HepG2 (cell line): ENCODE results near the gene STAT6. TPM values are rescaled to one million over a fixed set of nuclear protein-coding genes. Genes with fewer than 3 reads are reported as not detected.

Source experiments
- ATAC-seq: fragments of 200-7000 bp; cut with Tn5 transposase; 3 replicates; pipeline ENCODE4 v1.9.1; 2020; ENCODE audit warnings: mild to moderate bottlenecking, moderate library complexity
- BruUV-seq: library from RNA; stranded (reverse); fragments of 400-500 nt; replicated peaks from 2 replicates; lab custom pipeline; 2021; lab: Mats Ljungman, UMichigan
- CTCF ChIA-PET: fragments of 300-600 bp; formaldehyde crosslinking; extraction: SDS; loops from one replicate; lab custom pipeline; 2021; ENCODE audit warnings: low total read pairs, inconsistent platforms, low intra/inter-chr PET ratio; lab: Yijun Ruan, JAX
- POLR2A ChIA-PET: fragments of 350-600 bp; sonication (Branson Sonifier 250); formaldehyde crosslinking; loops from one replicate; lab custom pipeline; 2020; ENCODE audit warnings: antibody characterized with exemption, inconsistent platforms; lab: Yijun Ruan, JAX
- DNase-seq: peaks from one replicate; pipeline ENCODE4 v3.0.0-alpha.2; 2015; ENCODE audit warnings: low spot score
- FAIRE-seq: peaks from 3 replicates; lab custom pipeline; 2011; peaks lifted over from hg19 to GRCh38; lab: Jason Lieb, UNC
- H2AFZ ChIP-seq: one replicate; pipeline ENCODE4 v1.6.1; 2011; ENCODE audit warnings: low read length, inconsistent platforms
- H3K27ac ChIP-seq: fragments of 300-600 bp; 3 replicates; pipeline ENCODE4 v1.8.0; 2011; ENCODE audit warnings: mixed run types, mild to moderate bottlenecking, mixed read lengths, low read length, inconsistent platforms; ENCODE audit not compliant: insufficient read depth; ENCODE audit errors: extremely low read length
- H3K27me3 ChIP-seq, 2 experiments: fragments of 200-600 bp in 1 of 2; 2 replicates in 1 of 2; 3 replicates in 1 of 2; pipeline versions ENCODE4 v1.6.0 to v1.8.0; 2011; ENCODE audit warnings: low read length in 2 of 2, mild to moderate bottlenecking in 2 of 2, moderate library complexity in 2 of 2, inconsistent platforms in 1 of 2; ENCODE audit not compliant: insufficient read depth in 2 of 2, control insufficient read depth in 1 of 2
- H3K36me3 ChIP-seq, 2 experiments: fragments of 200-600 bp in 1 of 2; replicated peaks in 1 of 2; 2 replicates in 1 of 2; 3 replicates in 1 of 2; pipeline versions ENCODE4 v1.5.1 to v1.8.0; 2011; ENCODE audit warnings: low read length in 2 of 2, inconsistent platforms in 1 of 2; ENCODE audit not compliant: insufficient read depth in 2 of 2, control insufficient read depth in 1 of 2
- H3K4me1 ChIP-seq: 2 replicates; pipeline ENCODE4 v1.5.1; 2012; ENCODE audit warnings: low read length, inconsistent platforms; ENCODE audit not compliant: insufficient read depth
- H3K4me2 ChIP-seq: 2 replicates; pipeline ENCODE4 v1.6.0; 2011; ENCODE audit warnings: low read depth, low read length, inconsistent platforms
- H3K4me3 ChIP-seq, 3 experiments: fragments of 200-600 bp in 1 of 3; sonication (generic), shearing (Covaris generic) in 1 of 3; replicated peaks in 1 of 3; 2 replicates each; pipeline ENCODE4 v1.5.1; 2011 to 2016; ENCODE audit warnings: low read length in 3 of 3, inconsistent platforms in 2 of 3, low read depth in 2 of 3, mild to moderate bottlenecking in 2 of 3, control low read depth in 1 of 3, mixed read lengths in 1 of 3; ENCODE audit not compliant: insufficient read depth in 1 of 3
- H3K79me2 ChIP-seq: one replicate; pipeline ENCODE4 v1.6.1; 2011; ENCODE audit warnings: low read length, inconsistent platforms; ENCODE audit not compliant: insufficient read depth
- H3K9ac ChIP-seq: 2 replicates; pipeline ENCODE4 v1.6.0; 2011; ENCODE audit warnings: mild to moderate bottlenecking, low read depth, low read length, inconsistent platforms; ENCODE audit not compliant: insufficient read depth
- H3K9me3 ChIP-seq: 2 replicates; pipeline ENCODE4 v1.5.1; 2012; ENCODE audit warnings: mild to moderate bottlenecking, low read length
- H4K20me1 ChIP-seq: 2 replicates; pipeline ENCODE4 v1.6.0; 2011; ENCODE audit warnings: inconsistent platforms, mild to moderate bottlenecking, low read length, moderate library complexity; ENCODE audit not compliant: insufficient read depth
- AGO1 ChIP-seq: fragments of 200-400 bp; formaldehyde crosslinking; IDR thresholded peaks from 2 replicates; pipeline ENCODE4 v1.6.1; 2017; ENCODE audit warnings: mild to moderate bottlenecking, low read depth, low read length, moderate library complexity; ENCODE audit not compliant: poor library complexity, severe bottlenecking
- CREM ChIP-seq, 2 experiments: sonication (generic) in 1 of 2; formaldehyde crosslinking in 1 of 2; IDR thresholded peaks; 2 replicates each; pipeline versions ENCODE4 v1.4.0 to v1.6.1; 2016 to 2020; ENCODE audit warnings: antibody characterized with exemption in 1 of 2, mild to moderate bottlenecking in 1 of 2, missing genetic modification reagents in 1 of 2
- HDAC2 ChIP-seq: sonication (generic); formaldehyde crosslinking; IDR thresholded peaks from 2 replicates; pipeline ENCODE4 v1.4.0; 2020; ENCODE audit warnings: missing genetic modification reagents
- KLF16 ChIP-seq, 2 experiments: sonication (generic) in 1 of 2; formaldehyde crosslinking in 1 of 2; IDR thresholded peaks; 2 replicates each; pipeline versions ENCODE4 v1.6.1 to v1.8.0; 2016 to 2023; ENCODE audit warnings: missing genetic modification reagents in 2 of 2, missing compliant biosample characterization in 1 of 2
- NFIB ChIP-seq: sonication (generic); formaldehyde crosslinking; IDR thresholded peaks from 2 replicates; pipeline ENCODE4 v1.9.0; 2021; ENCODE audit warnings: missing genetic modification reagents, mild to moderate bottlenecking, borderline replicate concordance
- NFRKB ChIP-seq: fragments of 450-650 bp; IDR thresholded peaks from 2 replicates; pipeline ENCODE4 v1.6.1; 2017
- RCOR2 ChIP-seq: IDR thresholded peaks from 2 replicates; pipeline ENCODE4 v1.6.1; 2016; ENCODE audit warnings: missing biosample characterization, missing genetic modification reagents
- SYNCRIP ChIP-seq: fragments of 200-400 bp; formaldehyde crosslinking; IDR thresholded peaks from 2 replicates; pipeline ENCODE4 v1.6.1; 2018; ENCODE audit warnings: mild to moderate bottlenecking, low read depth, low read length; ENCODE audit not compliant: insufficient read depth
- ZNF207 ChIP-seq: fragments of 450-650 bp; IDR thresholded peaks from 2 replicates; pipeline ENCODE4 v1.6.1; 2016; ENCODE audit warnings: antibody characterized with exemption, borderline replicate concordance
- ZNF629 ChIP-seq: sonication (generic); formaldehyde crosslinking; conservative IDR thresholded peaks from 2 replicates; pipeline ENCODE4 v1.5.0; 2020; ENCODE audit warnings: missing genetic modification reagents
- WGBS: methylation state at CpG from one replicate; pipeline ENCODE4 v1.1.6; 2017; ENCODE audit warnings: low lambda C conversion rate; 5-methylcytosine and 5-hydroxymethylcytosine counted together
- in situ Hi-C: cut with HindIII; loops from 2 replicates; pipeline ENCODE4 v1.10.0; 2017; ENCODE audit warnings: low pct_unique_long_range_greater_than_20kb; ENCODE audit not compliant: extremely low pct_ligation_motif_present
- intact Hi-C: fragments of 100-400 bp; cut with micrococcal nuclease; formaldehyde crosslinking; loops from one replicate; pipeline ENCODE4 v1.10.0; 2022; ENCODE audit not compliant: unreplicated experiment
- polyA plus RNA-seq, 8 experiments: library from polyadenylated mRNA; depleted of rRNA in 3 of 8; stranded (reverse) in 7 of 8; unstranded in 1 of 8; fragments of >200 nt; fragmentation: Illumina TruSeq in 4 of 8; extraction: Trizol in 4 of 8; gene quantifications; 2 replicates each; pipeline versions ENCODE4 v1.2.1 to v1.2.3, GENCODE V29; 2011 to 2016; ENCODE audit warnings: low read depth in 4 of 8, missing spikeins in 1 of 8, mixed read lengths in 1 of 8; ENCODE audit not compliant: insufficient read depth in 1 of 8
- total RNA-seq, 5 experiments: library from RNA; depleted of rRNA; stranded (reverse); fragments of >200 nt; fragmentation: Illumina TruSeq; extraction: Trizol; gene quantifications; 2 replicates each; pipeline ENCODE4 v1.2.3, GENCODE V29; 2016; ENCODE audit warnings: low read depth in 1 of 5
- TF ChIP-seq, protein P1 (sequence below): sonication (generic); formaldehyde crosslinking; IDR thresholded peaks from 2 replicates; pipeline ENCODE4 v1.8.0; 2022; ENCODE audit warnings: missing genetic modification reagents, low read depth, mild to moderate bottlenecking, borderline replicate concordance
- TF ChIP-seq, protein P2 (sequence below): sonication (generic); formaldehyde crosslinking; conservative IDR thresholded peaks from 2 replicates; pipeline ENCODE4 v1.4.0; 2020; ENCODE audit warnings: missing genetic modification reagents
- TF ChIP-seq, protein P3 (sequence below): sonication (generic); formaldehyde crosslinking; conservative IDR thresholded peaks from 2 replicates; pipeline ENCODE4 v1.8.1; 2023; ENCODE audit warnings: missing genetic modification reagents
- TF ChIP-seq, protein P4 (sequence below): sonication (generic); formaldehyde crosslinking; IDR thresholded peaks from 2 replicates; pipeline ENCODE4 v1.4.0; 2020; ENCODE audit warnings: missing genetic modification reagents
- TF ChIP-seq, protein P5 (sequence below): sonication (generic); formaldehyde crosslinking; IDR thresholded peaks from 2 replicates; pipeline ENCODE4 v1.5.0; 2020; ENCODE audit warnings: missing genetic modification reagents

Gene STAT6
- total and polyA plus RNA-seq, 2 of the 13 experiments (the other 11 are each of a cell fraction or from before 2014, with no cell fraction given), result 28.0 to 62.2 TPM

DNA sequence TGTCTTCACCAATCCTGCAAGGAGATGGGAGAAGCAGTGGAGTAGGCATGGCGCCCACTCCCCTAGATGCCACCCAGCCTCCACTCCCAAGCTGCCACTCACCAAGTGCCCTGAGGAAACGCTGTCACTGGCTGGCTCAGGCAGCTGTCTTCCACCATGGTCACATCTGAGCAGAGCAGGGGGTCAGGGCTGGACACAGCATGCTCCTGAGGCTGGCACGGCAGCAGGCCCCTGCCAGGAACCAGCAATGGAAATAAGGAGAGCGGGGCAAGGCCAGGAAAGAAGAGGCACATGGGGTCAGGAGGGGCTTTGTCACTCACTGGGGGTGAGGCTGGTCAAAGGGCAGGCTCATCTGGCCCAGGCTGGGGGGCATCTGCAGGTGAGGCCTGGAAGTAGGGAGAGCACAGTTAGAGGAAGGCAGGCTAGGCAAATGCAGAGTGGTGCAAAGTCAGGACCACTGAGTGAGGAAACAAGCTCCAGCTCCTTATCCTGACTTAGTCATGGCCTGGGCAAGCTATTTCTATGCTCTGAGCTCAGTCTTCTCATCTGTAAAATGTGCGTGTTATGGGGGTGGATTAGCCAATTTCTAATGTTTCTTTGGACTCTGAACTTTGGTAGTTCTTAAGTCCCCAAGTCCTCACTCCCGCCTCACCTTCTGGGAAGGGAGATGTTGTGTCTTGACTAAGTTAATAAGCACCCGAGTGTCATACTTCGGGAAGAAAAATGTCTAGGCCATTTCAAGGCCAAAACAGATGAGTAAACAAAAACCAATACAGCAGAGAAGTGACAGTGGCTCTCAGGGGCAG, 14.2 kb downstream of the STAT6 start:
- ChIA-PET POLR2A (interaction anchor here (0.9 to 13.5 kb wide), 7 partner anchors 8 to 122 kb away, joined by 3 to 309 read pairs (median 4); partner anchors contain the start of genes LRP1, NAB2, NEMP1 and STAT6), CTCF (no interaction called here)
- H3K36me3 ChIP-seq, result peaks cover 12 to 25% of the 10 kb centered on the region in 2 experiments; a peak in 4 of 5 replicates
- no peak overlapping the region for H3K4me3 ChIP-seq
- H3K4me2 ChIP-seq, result no peak overlapping the region
- FAIRE-seq (no peak), ATAC-seq (no peak), DNase-seq (no peak)
- no peaks in the 10 kb centered on the region for H3K27me3 ChIP-seq
- no peaks in the 10 kb centered on the region for H3K79me2 ChIP-seq
- H3K9me3 ChIP-seq, result no peaks in the 10 kb centered on the region
- H2AFZ ChIP-seq, result no peak overlapping the region
- H3K9ac ChIP-seq, result no peak overlapping the region
- intact Hi-C loops (no loop called here), in situ Hi-C loops (no loop called here)
- 0 out of 2 replicates have a peak, but pooled peaks cover 6% of the 10 kb centered on the region for H4K20me1 ChIP-seq
- BruUV-seq, result no TSS peak
- WGBS, result 89% methylated on average over 7 of the region's 8 CpGs
- H3K4me1 ChIP-seq, result peaks cover 32% of the 10 kb centered on the region
- H3K27ac ChIP-seq, result peak overlapping the region; percentile 26
- TF ChIP-seq RCOR2 (CRISPR knock-in tag) (no peak; the same call in 1 of the 2 replicates), ZNF207 (no peak), NFRKB (no peak), NFIB (CRISPR knock-in tag) (0 out of 2 replicates have a peak, but pooled peaks have one; percentile 44), CREM (IDR thresholded peaks at IDR 0.05) (no peak), CREM (CRISPR knock-in tag; IDR thresholded peaks at IDR 0.05) (no peak), SYNCRIP (no peak), AGO1 (peak; percentile 55), ZNF629 (CRISPR knock-in tag) (peak; percentile 91), HDAC2 (no peak), KLF16 (CRISPR knock-in tag; IDR thresholded peaks at IDR 0.05) (no peak)
- TF ChIP-seq, protein P1, sequence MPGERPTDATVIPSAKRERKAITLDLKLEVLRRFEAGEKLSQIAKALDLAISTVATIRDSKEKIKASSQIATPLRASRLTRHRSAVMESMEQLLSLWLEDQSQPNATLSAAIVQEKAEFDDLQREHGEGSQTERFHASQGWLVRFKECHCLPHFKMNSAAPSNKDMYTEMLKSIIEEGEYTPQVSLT (CRISPR knock-in tag), result no peak
- TF ChIP-seq, protein P2, sequence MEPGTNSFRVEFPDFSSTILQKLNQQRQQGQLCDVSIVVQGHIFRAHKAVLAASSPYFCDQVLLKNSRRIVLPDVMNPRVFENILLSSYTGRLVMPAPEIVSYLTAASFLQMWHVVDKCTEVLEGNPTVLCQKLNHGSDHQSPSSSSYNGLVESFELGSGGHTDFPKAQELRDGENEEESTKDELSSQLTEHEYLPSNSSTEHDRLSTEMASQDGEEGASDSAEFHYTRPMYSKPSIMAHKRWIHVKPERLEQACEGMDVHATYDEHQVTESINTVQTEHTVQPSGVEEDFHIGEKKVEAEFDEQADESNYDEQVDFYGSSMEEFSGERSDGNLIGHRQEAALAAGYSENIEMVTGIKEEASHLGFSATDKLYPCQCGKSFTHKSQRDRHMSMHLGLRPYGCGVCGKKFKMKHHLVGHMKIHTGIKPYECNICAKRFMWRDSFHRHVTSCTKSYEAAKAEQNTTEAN (CRISPR knock-in tag), result no peak
- TF ChIP-seq, protein P3, sequence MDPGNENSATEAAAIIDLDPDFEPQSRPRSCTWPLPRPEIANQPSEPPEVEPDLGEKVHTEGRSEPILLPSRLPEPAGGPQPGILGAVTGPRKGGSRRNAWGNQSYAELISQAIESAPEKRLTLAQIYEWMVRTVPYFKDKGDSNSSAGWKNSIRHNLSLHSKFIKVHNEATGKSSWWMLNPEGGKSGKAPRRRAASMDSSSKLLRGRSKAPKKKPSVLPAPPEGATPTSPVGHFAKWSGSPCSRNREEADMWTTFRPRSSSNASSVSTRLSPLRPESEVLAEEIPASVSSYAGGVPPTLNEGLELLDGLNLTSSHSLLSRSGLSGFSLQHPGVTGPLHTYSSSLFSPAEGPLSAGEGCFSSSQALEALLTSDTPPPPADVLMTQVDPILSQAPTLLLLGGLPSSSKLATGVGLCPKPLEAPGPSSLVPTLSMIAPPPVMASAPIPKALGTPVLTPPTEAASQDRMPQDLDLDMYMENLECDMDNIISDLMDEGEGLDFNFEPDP (CRISPR knock-in tag), result no peak
- TF ChIP-seq, protein P4, sequence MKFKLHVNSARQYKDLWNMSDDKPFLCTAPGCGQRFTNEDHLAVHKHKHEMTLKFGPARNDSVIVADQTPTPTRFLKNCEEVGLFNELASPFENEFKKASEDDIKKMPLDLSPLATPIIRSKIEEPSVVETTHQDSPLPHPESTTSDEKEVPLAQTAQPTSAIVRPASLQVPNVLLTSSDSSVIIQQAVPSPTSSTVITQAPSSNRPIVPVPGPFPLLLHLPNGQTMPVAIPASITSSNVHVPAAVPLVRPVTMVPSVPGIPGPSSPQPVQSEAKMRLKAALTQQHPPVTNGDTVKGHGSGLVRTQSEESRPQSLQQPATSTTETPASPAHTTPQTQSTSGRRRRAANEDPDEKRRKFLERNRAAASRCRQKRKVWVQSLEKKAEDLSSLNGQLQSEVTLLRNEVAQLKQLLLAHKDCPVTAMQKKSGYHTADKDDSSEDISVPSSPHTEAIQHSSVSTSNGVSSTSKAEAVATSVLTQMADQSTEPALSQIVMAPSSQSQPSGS (CRISPR knock-in tag), result no peak
- TF ChIP-seq, protein P5, sequence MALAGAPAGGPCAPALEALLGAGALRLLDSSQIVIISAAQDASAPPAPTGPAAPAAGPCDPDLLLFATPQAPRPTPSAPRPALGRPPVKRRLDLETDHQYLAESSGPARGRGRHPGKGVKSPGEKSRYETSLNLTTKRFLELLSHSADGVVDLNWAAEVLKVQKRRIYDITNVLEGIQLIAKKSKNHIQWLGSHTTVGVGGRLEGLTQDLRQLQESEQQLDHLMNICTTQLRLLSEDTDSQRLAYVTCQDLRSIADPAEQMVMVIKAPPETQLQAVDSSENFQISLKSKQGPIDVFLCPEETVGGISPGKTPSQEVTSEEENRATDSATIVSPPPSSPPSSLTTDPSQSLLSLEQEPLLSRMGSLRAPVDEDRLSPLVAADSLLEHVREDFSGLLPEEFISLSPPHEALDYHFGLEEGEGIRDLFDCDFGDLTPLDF (CRISPR knock-in tag), result no peak
